Hepatic stellate cell (primary cell): ENCODE results near the gene SLC44A4.
A peak's percentile ranks its signal among the peaks of the same experiment; 100 is the strongest.
"Not testable (repeated sequence)": the region's sequence is repeated elsewhere in the genome, so short reads cannot be mapped to it uniquely, and the experiment has no call there.

Experiments
- DNase-seq: peaks from one replicate; pipeline ENCODE4 v3.0.0; 2011; ENCODE audit warnings: low spot score

Gene SLC44A4

DNA sequence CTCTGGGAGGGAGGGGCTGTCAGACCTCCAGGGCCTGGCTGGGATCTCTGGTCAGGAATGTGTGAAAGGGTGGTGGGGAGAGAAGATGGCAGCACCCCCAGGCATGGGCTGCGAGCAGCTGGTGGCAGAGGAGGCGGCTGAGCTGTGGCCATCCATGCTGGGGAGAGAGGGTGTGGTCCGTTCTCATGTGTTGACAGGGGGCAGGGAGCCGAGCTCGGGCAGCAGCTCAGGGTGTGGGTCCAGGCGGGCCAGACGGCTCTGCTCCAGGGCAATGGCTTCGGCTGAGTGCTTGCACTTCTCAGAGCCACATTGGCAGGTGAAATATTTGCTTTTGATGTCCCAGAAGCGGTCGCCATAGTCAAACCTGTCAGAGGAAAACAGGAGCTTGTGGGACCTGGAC is 1.1 kb upstream of the SLC44A4 start:
- no peak for DNase-seq

DNA sequence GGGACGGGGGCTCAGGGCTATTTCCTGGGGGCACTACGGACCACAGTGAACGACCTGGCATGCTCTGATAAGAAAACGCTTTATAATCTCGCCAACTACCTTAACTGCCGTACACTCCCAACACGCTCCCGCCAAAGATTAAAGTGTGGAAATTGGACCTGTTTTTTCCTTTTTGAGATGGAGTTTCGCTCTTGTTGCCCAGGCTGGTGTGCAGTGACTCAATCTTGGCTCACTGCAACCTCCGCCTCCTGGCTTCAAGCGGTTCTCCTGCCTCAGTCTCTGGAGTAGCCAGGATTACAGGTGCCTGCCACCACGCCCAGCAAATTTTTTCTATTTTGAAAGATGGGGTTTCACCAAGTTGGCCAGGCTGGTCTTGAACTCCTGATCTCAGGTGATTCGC is 346 bp upstream of the SLC44A4 start:
- no peak for DNase-seq

DNA sequence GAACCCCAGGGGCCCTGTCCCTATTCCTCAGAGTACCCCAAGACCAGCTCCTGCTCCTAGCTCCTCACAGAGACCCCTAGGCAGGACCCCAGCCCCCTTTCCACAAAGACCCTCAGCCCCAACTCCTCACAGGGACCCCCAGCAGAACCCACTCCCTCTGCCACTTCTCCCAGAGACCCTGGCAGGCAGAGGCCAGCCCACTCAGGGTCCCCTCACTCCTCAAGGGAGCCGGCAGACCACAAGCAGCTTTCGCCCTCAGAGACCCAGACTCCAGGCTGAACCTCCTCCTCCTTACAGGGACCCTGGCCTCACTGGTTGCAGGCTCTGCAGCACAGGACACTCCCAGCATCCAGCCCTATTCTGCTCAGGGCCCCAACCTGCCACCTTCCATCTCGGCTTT is 575 bp downstream of the SLC44A4 start:
- no peak for DNase-seq

DNA sequence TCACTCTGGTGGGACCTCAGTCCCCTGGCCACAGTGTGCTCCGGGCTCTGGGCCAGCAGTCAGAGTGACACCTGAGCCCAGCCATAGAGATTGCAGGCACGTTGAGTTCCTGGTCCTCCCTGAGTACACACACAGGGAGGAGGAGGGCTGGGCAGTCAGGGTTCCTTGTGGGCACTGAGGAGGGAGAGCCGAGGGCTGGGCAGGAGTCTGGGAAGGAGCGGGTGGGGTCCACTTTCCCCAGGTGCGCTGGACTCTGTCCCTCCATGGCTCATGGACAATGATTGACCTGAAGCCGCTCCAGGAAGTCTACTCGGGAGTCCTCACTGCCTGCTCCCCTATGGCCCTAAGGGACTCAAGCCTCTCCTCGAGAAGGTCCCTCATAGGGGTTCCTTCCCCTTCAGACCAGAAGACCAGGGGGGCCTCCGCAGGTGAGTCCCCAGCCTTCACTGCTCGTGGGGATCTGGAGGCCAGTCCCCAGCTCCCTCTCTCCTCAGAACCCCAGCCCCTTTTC is 1.1 kb downstream of the SLC44A4 start:
- no peak for DNase-seq

DNA sequence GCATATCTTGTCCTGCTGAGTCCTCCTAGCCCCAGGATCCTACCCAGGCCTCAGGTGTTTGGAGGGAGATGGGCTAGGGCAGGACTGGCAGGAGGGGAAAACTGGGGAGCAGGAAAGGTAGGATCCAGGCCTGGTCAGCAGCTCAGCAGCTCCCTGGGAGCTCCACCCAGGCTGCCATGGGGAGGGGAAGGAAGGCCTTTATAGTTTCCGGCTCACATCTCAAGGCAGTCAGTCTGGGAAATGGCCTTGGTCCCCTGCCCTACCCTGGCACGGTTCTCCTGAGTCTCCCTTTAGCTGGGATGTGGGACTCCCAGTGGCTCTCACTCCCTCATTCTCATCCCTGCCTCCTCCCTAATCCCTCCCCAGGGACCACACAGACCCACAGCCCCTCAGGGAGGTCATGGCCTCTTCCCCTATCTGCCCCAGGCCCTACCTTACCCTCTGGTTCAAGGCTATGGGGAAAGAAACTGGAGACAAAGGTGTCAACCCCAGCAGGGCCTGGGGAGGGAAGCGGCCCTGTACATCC is 1.6 kb downstream of the SLC44A4 start:
- DNase-seq, result no peak

DNA sequence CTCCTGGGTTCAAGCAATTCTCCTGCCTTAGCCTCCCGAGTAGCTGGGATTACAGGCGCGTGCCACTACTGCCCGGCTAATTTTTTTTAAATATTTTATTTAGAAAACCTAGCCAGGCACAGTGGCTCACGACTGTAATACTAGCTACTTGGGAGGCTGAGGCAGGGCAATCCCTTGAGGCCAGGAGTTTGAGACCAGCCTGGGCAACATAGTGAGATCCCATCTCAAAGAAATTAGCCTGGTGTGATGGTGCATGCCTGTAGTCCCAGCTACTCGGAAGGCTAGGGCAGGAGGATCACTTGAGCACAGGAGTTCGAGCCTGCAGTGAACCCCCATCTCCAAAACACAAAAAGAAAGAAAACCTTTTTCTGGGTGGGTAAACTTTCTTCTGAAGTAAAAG is 2.4 kb downstream of the SLC44A4 start:
- DNase-seq, result no peak

DNA sequence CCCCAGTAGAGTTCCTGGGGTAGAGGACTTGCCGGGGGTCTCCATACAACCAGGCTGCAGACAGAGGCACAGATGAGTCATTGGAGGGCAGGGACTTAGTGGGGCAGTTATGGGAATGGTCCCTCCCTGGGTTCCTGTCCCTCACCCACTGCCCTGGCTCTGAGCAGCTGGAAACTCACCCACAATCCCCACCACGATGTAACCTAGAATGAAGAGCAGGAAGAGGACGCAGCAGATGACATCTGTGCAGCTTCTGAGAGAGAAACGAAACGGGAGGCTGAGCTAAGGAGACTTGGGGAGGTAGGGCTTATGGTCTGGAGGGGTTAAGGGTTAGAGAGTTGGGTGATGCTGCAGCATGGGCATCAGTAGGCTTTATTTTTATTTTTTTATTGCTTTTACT is 2.9 kb downstream of the SLC44A4 start:
- no peak for DNase-seq

DNA sequence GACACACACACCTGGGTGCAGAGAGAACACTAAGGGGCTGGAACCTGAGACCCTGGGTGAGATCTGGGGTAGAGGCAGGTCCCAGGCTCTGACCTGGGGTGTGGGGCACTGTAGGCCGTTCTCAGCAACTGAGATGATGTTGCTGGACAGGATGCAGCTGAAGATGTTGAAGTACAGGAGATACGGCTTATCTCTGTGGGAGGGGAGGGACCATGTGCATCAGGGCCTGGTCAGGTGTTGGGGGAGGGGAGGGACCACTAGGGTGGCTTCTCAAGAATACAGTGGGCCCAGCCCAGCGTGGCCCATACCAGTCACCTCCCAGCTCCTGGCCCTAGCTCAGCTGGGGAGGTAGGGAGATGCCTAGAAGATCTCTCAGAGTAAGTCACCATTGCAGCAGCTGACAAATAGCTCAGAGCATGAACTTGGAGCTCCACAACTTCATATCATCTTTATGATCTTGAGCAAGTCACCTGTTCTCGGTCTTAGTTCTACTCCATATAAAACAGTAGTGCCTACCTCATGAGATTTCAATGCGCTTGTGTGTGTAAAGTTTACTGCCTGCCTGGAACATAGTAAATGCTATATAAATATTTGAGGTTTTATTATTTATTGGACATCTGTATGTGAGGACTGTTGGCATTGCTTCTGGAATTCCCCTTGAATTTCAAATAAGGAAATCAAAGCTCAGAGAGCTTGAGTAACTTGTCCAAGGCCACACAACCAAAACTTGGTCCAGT is 3.8 kb downstream of the SLC44A4 start:
- DNase-seq, result no peak

DNA sequence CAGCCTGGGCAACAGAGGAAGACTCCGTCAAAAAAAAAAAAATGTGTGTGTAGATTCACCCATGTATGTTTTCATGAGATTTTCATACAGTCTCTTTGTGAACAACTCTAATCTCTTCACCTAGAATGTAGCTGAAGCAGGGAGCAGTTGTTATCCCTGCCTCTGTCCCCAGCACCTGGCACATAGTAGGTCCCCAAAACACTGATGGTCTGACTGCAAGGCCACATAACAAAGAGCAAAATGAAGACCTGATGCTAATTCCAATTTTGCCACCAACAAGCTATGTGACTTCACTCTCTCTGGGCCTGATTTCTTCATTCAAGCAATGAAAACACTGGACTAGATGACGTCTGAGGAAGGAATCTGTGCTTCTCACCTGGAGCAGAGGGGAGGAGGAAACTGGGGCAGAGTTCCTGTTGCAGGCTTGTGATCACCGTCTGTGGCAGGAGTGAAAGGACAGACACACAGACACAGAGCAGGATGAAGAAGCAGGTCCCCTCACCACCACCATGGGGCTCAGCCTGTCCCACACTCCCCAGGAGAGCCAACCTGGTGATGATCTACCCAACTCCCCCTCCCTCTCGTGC is 4.6 kb downstream of the SLC44A4 start:
- DNase-seq, result no peak

DNA sequence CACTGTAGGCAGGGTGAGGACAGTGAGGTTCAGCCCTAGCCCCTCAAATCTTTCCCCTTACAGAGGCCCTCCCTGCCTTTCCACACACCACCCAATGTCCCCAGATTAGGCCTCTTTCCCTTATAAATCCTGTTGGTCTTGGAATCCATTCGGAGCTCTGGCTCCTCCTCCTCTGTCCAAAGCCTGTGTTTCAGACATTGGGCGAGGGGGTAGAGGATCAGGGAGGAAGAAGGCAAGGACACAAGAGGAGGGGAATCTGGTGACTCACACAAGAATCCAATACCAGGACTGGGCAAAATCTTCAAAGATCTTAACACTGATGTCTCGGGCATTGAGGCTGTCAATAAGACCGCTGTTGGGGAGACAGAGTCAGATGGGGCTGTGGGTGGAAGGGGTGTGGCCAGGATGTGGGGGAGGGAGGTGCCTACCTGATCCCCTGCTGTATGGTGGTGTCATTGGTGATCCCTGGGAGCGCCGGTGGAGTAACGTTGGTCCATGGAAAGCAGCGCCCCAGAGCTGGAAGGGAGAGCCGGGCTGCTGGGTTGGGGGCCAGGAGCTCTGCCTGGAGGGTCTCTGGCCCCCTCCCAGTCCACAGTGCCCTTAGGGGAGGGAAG is 7.6 kb downstream of the SLC44A4 start:
- peak; percentile 62 for DNase-seq

DNA sequence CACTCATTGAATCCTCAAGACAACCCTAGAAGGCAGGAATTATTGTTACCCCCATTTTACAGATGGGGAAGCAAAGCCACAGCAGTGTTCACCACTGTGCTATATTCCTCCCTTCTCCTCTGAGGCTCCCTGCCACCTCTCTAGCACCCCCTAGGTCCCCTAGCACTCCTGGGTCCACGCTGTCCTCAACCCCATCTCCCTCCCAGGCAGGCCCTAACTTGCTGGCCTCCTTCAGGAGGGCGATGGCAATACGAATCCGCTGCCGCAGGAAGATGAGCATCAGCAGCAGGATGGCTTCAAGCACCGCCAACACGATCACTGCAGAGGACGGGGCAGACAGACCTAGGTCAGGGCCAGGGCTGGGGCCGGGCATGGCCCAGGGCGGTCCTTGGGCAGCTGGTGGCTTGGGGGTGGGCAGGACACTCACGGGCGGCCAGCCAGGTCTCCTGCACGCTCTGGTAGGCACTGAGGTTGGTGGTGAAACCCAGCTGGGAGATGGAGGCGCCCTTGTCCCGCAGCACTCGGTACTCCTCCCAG is 8.3 kb downstream of the SLC44A4 start:
- DNase-seq, result no peak

DNA sequence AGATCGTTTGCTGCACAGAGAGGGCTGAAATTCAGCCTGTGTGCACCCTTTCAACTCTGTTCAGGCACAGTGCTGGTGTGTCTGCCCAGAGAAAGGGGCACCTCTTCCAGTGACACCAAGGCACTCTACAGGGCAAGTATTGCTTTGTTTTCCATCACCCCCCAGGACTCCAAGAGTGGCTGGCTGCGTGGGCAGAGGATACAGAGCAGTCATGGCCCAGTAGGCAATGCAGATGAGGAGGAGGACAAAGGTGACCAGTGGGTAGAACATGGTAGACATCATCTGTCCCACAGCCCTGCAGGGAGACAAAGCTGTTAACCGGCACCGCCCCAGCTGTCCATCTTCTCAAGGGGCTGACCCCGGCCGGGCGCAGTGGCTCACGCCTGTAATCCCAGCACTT is 9.5 kb downstream of the SLC44A4 start:
- DNase-seq, result no peak

DNA sequence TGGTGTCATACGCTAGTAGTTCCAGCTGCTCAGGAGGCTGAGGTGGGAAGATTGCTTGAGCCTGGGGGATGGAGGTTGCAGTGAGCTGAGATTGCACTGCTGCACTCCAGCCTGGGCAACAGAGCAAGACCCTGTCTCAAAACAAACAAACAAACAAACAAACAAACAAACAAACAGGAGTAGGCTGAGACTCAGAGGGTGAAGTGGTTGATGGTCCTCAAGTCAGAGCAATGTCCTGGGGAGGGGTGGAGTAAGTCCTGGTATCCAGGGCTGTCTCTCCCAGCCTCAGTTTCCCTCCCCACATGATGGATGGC is 10.2 kb downstream of the SLC44A4 start:
- DNase-seq, result not testable (repeated sequence)

DNA sequence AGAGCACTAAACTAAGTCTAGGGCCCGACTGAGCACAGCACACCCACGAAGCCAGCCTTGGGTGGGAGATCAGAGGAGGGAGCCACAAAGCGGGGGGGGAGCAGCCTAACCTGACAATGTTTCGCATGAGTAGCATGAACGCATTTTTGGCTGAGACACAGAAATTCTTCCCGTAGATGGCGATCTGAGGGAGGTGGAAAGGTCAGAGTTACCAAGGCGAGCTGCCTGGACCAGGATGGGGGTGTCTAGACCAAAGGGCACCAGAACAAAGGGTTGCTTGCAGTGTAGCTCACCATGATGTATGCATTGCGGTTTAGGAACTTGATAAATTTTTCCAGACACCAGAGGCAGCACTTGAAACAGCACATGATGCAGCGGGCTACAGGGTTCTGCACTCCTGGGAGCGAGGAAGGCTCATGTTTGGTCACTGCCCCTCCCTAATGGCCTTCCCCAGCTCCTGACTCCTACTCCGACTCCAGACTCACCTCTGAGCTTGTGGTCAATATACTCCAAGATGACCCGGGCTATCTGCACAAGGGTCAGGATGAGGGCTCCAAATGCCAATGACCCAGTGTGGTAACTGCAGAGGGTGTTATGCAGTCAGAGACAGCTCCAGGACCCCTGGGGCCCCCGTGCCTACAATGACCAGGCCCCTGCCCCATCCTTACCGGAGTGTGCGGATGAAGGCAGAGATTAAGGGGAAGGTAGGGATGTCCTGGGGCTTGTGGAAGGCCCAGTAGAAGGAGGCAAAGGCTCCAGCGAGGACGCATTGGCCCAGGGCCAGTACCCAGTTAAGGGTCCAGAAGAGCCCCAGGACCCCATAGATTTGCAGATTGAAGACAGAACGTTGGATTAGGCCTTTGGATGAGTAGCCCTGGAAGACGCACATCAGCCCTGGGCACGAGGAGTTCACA is 13.3 kb downstream of the SLC44A4 start:
- DNase-seq, result no peak

DNA sequence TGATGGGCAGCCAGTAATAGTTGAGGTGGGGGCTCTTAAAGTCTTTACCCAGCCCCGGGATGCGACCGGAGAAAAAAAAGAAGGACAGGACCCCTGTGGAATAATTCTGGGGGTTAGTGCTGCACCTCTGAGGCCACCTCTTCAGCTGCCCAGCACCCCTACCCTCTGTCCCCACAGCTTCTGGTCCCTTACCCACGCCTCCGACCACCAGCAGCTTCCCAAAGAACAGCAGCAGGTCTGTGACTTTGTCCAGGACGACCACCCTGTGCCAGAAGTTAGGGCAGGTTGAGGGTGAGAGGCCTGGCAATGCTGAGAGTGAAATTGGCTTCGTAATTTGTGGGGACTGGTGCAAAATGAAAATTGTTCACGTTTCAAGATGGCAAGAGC is 14.0 kb downstream of the SLC44A4 start:
- DNase-seq, result no peak

DNA sequence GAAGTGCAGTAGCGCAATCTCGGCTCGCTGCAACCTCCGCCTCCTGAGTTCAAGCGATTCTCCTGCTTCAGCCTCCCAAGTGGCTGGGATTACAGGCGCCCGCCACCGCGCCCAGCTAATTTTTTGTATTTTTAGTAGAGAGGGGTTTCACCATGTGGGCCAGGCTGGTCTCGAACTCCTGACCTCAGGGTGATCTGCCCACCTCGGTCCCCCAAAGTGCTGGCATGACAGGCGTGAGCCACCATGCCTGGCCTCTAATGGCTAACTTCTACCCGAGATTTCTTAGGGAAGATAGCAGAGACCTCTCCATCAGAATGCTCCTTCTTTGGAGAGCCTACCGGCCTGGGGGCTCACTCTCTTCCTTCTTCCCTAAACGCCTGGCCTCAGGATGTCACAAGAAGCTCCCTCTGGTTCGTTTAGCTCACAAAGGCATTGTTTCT is 14.7 kb downstream of the SLC44A4 start:
- not testable (repeated sequence) for DNase-seq

DNA sequence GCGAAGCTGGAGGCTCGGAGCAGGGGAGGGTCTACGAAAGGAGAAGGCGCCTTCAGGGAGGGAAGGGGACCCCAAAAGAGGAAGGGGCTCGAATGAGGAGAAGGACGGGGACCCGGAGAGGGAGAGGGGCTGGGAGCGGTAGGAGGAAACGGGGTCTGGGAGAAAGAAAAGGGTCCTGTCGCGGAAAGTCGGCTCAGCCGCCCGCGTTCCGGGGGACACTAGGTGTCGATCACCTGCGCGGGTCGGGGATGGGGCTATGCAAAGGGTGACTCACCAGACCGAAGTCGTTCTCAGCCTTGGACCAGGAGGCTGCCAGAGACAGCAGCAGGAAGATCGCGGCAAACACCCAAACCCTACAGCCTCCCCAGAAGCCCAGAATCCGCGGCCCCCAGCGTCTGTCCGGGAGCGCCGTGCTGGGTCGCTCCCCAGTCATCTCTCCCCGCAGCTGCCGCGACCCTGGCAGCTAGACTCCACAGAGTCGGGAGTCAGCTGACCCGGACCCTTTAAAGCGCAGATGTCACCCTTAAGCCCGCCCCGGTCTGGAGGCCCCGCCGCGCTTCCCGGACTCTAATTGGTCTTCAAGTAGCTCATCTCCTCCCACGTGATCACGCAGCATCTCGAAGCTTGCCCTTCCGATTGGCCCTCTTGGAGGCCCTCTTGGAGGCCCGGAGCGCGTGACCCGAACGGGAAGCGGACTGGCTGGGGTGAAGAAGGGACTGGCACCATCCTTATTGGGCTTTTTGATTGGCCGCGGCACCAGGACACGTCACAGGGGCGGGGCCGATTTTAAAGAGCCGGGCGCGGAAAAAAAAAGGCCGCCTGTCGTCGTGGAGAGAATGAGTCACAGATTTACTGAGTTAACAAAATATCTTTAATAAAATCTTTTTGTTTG is 16.2 kb downstream of the SLC44A4 start, which contains the start of gene NEU1:
Gene NEU1, minus strand, starts transcription at position 478 of the 892 bp plus-strand sequence. Its CDS starts 45 bp downstream, at position 433.
- DNase-seq, result peak; percentile 100

DNA sequence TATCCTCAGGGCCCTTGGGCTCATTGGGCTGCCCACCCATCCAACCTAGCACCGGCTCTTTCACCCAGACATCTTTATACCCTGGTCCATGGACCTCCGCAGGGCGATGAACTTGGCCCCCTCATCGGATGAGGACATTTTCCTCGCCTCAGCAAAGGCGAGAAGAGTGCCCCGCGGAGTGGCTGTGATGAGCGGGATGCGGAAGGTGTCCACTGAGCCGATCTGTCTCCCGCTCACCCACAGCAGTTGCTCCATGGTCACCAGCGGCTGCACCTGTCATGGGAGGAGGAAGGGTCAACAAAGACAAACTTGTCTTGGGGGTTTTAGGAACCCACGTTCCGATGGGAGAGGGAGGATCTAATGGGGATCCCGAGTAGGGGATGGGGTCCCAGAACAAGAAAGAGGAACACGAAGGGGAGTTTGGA is 16.9 kb downstream of the SLC44A4 start:
- DNase-seq, result no peak

DNA sequence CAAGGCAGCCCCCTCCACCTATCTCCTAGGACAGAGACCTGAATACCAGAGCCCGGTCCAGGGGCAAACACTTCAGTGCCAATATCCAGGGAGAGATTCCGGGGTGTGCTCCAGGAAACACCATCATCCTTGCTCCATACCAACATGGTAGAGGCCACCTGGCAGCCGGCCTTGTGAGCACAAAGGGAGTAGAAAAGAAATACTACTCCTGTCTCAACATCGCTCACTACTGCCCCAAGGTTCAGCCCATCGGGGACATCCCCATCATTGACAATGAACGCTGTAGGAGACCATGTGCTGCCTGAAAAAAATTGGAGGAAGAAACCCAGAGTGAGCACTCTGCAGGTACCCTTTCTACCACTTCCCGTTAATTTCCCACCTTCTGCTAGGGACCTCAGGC is 17.6 kb downstream of the SLC44A4 start:
- no peak for DNase-seq

DNA sequence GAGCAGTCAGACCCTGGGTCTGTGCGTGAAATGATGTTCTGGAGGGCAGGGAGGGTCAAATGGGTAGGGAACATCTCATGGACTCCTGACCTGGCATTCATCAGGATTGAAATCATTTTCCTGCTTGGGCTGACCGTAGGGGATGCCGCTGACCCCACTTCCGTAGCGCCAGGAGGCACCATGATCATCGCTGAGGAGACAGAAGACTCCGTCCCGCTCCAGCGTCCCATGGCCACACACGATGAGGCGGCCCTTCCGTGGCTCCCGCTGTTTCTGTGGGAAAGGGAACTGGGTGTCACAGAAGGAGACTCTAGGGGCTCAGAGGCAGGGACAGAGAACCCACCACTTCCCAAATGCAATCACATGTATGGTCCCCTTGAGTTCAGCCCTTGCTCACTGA is 18.4 kb downstream of the SLC44A4 start:
- no peak for DNase-seq

DNA sequence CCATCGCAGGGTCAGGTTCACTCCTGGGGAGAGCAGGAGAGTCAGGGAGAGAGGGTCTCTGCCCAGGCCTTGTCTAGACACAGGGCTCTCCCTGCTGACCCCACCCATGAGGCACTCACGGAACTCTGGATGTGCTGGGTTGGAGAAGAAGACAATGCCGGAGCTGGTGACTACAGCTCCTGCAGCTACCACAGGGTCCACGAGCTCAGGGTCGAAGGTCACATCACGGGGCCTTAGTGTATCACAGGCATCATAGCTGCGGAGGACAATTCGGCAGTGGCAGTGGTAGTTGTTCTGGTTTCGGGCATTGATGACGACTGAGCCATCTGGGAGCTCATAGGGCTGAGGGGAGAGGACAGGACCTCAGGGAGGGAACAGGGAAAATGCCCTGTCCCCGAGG is 18.9 kb downstream of the SLC44A4 start:
- no peak for DNase-seq
